Calu3 (cell line): ENCODE measurements around the gene FBXW8. TPM values are rescaled to one million over a fixed set of nuclear protein-coding genes. Genes with fewer than 3 reads are reported as not detected.
A peak's percentile ranks its signal among the peaks of the same experiment; 100 is the strongest.

Source experiments
- BruUV-seq: library from RNA; stranded (reverse); fragments of 400-500 nt; replicated peaks from 2 replicates; lab custom pipeline; 2021; lab: Mats Ljungman, UMichigan
- CTCF ChIA-PET: fragments of 300-600 bp; sonication (Branson Sonifier 250); formaldehyde crosslinking; loops from one replicate; lab custom pipeline; 2022; ENCODE audit warnings: antibody characterized with exemption; lab: Charles Lee
- DNase-seq: peaks from one replicate; pipeline ENCODE4 v3.0.0; 2022
- H3K27ac Mint-ChIP-seq: one replicate; pipeline ENCODE4 v1.8.0; 2022; ENCODE audit warnings: mixed read lengths; ENCODE audit not compliant: unreplicated experiment
- H3K27me3 Mint-ChIP-seq: one replicate; pipeline ENCODE4 v1.8.0; 2022; ENCODE audit warnings: mixed read lengths; ENCODE audit not compliant: unreplicated experiment
- H3K36me3 Mint-ChIP-seq: one replicate; pipeline ENCODE4 v1.8.0; 2022; ENCODE audit warnings: mild to moderate bottlenecking, moderate library complexity, mixed read lengths; ENCODE audit not compliant: insufficient read depth, unreplicated experiment
- H3K4me1 Mint-ChIP-seq: one replicate; pipeline ENCODE4 v1.8.0; 2022; ENCODE audit warnings: mild to moderate bottlenecking, low read depth, mixed read lengths; ENCODE audit not compliant: unreplicated experiment
- H3K4me3 Mint-ChIP-seq: one replicate; pipeline ENCODE4 v1.8.0; 2022; ENCODE audit warnings: mild to moderate bottlenecking, low read depth, moderate library complexity, mixed read lengths; ENCODE audit not compliant: unreplicated experiment
- H3K9me3 Mint-ChIP-seq: one replicate; pipeline ENCODE4 v1.8.0; 2022; ENCODE audit warnings: low read depth, mixed read lengths; ENCODE audit not compliant: unreplicated experiment
- intact Hi-C: fragments of 100-400 bp; cut with micrococcal nuclease; formaldehyde crosslinking; loops from one replicate; pipeline ENCODE4 v1.10.0; 2022; ENCODE audit not compliant: unreplicated experiment
- total RNA-seq: library from RNA; stranded (reverse); gene quantifications from 2 replicates; pipeline ENCODE4 v1.2.3, GENCODE V29; 2022
- TF ChIP-seq, protein P1 (sequence below): fragments of 200-600 bp; IDR thresholded peaks from one replicate; pipeline ENCODE4 v1.8.0; 2022; ENCODE audit warnings: antibody characterized with exemption; ENCODE audit not compliant: unreplicated experiment

Gene FBXW8
- total RNA-seq, 1 experiment from 2014 or later = 18.2 TPM

DNA sequence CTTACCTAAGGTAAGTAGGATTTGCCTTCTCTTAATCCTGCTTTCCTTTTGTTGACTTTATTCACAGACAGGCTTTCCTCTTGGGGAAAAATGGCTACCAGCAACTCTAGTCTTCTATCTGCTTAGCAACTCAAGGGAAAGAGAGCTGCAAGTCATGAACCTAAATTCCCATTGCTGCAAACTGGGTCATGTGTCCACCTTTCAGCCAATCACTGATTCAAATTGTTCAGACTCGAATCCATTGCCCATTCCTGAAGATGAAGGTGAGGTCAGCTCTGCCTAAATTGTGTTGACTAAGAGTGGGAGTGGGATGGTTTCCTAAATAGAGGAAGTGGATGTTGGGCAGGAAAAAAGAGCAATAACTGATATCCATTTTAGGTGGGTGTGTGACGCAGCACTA is 7.7 kb downstream of the FBXW8 start:
- H3K36me3 Mint-ChIP-seq = peaks cover 32% of the 10 kb centered on the region
- no peaks in the 10 kb centered on the region for H3K27me3 Mint-ChIP-seq
- no peaks in the 10 kb centered on the region for H3K9me3 Mint-ChIP-seq
- H3K4me3 Mint-ChIP-seq = no peak overlapping the region
- CTCF ChIA-PET = interaction anchor here (1.3 kb wide), 1 partner anchor 17 kb away, joined by 5 read pairs; no protein-coding TSS in a partner anchor
- peaks cover 70% of the 10 kb centered on the region for H3K4me1 Mint-ChIP-seq
- TF ChIP-seq, protein P1, sequence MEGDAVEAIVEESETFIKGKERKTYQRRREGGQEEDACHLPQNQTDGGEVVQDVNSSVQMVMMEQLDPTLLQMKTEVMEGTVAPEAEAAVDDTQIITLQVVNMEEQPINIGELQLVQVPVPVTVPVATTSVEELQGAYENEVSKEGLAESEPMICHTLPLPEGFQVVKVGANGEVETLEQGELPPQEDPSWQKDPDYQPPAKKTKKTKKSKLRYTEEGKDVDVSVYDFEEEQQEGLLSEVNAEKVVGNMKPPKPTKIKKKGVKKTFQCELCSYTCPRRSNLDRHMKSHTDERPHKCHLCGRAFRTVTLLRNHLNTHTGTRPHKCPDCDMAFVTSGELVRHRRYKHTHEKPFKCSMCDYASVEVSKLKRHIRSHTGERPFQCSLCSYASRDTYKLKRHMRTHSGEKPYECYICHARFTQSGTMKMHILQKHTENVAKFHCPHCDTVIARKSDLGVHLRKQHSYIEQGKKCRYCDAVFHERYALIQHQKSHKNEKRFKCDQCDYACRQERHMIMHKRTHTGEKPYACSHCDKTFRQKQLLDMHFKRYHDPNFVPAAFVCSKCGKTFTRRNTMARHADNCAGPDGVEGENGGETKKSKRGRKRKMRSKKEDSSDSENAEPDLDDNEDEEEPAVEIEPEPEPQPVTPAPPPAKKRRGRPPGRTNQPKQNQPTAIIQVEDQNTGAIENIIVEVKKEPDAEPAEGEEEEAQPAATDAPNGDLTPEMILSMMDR = no peak
- no TSS peak for BruUV-seq
- DNase-seq = no peak
- H3K27ac Mint-ChIP-seq = peak overlapping the region; percentile 19
- intact Hi-C loops = loop anchor here (5.0 kb wide), 1 partner anchor 101 kb away; no protein-coding TSS in a partner anchor

DNA sequence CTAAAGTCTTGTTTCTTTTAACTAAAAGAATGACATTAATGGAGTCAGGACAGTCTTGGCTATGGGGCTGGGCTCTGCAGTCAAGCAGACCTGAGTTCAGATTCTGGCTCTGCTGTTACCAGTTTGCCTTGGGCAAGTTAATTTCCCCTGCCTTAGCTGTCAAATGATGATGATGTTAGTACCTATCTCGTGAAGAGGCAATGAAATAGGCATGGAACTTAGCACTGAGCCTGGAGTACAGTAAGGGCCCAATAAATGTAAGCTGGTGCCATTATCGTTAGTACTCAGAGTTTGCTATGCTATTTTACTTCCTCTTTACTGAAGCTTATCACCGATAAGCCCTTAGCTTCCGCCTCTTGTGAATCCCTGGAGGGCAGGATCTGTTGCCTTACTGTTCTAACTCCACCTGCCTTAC is 8.5 kb downstream of the FBXW8 start:
- CTCF ChIA-PET = interaction anchor here (0.6 to 1.3 kb wide), 2 partner anchors 16 to 176 kb away, joined by 3 to 5 read pairs; no protein-coding TSS in a partner anchor

DNA sequence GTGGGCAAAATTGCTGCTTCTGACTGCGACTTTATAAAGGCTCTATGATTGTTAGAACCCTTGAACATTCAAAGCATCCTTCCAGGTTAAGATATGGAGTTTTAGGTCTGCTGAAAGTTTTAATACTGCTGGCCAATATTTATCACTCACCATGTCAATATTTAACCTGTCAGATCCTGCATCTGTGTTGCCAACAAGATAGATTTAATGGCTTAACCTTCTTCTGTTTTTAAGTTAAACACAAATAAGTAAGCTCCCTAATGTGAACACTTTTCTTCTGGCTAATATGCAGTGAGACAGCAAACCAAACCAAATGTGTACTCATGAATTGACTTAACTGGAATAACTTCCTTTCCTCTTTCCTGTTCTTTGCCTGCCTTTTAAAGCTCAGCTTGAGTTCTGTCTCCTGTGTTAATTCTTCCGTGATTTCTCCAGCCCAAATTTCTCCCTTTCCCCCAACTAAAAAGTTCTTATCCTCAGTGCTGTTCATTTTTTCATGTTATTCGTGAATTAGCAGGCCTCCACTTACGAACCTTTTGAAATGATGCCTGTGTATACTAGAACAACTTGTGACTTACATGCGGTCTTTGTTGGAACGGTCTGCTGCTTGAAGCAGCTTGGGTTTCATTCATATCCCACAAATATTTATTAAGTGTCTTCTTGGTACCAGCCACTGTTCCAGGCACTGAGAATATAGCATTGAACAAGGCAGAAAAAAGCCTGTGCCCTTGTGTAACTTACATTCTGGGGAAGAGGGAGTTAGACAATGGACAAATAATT is 9.1 kb downstream of the FBXW8 start:
- DNase-seq = no peak
- no peaks in the 10 kb centered on the region for H3K27me3 Mint-ChIP-seq
- BruUV-seq = no TSS peak
- H3K9me3 Mint-ChIP-seq = no peaks in the 10 kb centered on the region
- H3K4me1 Mint-ChIP-seq = peaks cover 74% of the 10 kb centered on the region
- peaks cover 34% of the 10 kb centered on the region for H3K36me3 Mint-ChIP-seq
- H3K4me3 Mint-ChIP-seq = no peak overlapping the region
- intact Hi-C loops = loop anchor here (5.0 kb wide), 1 partner anchor 103 kb away; no protein-coding TSS in a partner anchor
- TF ChIP-seq, protein P1 = no peak
- H3K27ac Mint-ChIP-seq = peak overlapping the region; percentile 37
- CTCF ChIA-PET = interaction anchor here (1.3 kb wide), 1 partner anchor 16 kb away, joined by 5 read pairs; no protein-coding TSS in a partner anchor

More for the DNA sequence above, 8.5 kb downstream of the FBXW8 start:
- H3K4me3 Mint-ChIP-seq = no peak overlapping the region
- H3K9me3 Mint-ChIP-seq = no peaks in the 10 kb centered on the region
- intact Hi-C loops = loop anchor here (5.0 kb wide), 1 partner anchor 102 kb away; no protein-coding TSS in a partner anchor
- BruUV-seq = no TSS peak
- DNase-seq = peak; percentile 21
- H3K27me3 Mint-ChIP-seq = no peaks in the 10 kb centered on the region
- peaks cover 68% of the 10 kb centered on the region for H3K4me1 Mint-ChIP-seq
- TF ChIP-seq, protein P1 = no peak
- no peak overlapping the region for H3K27ac Mint-ChIP-seq
- peaks cover 32% of the 10 kb centered on the region for H3K36me3 Mint-ChIP-seq

DNA sequence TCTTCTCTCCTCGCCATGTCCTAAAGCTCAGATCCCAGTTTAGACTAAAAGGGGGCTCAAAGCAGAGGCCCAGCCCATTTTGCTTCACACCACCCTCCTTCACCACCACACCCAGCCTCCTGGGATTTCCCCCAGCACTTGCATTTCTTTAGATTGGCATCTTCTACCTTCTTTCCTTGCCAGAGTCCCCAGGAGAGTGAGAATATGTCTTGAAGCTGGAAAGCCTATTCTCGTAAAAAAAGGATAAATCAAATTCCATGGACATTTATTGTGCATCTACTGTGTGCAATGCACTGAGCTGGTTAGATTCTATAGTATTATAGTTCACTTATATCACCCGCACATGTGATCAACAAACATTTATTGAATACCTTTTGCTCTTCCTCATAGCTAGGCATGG is 10.2 kb downstream of the FBXW8 start:
- Mint-ChIP-seq H3K36me3 (peaks cover 29% of the 10 kb centered on the region), H3K9me3 (no peaks in the 10 kb centered on the region), H3K4me1 (peaks cover 70% of the 10 kb centered on the region), H3K4me3 (no peak overlapping the region), H3K27me3 (no peaks in the 10 kb centered on the region), H3K27ac (no peak overlapping the region)
- DNase-seq = no peak
- CTCF ChIA-PET = no interaction called here
- TF ChIP-seq, protein P1 = no peak
- intact Hi-C loops = no loop called here
- BruUV-seq = no TSS peak
